HG03354 (cell line): ENCODE data around the gene ATP1B3.
"Not testable (repeated sequence)": the region's sequence is repeated elsewhere in the genome, so short reads cannot be mapped to it uniquely, and the experiment has no call there.

Source experiments
- ATAC-seq: cut with Tn5 transposase; IDR thresholded peaks from one replicate; pipeline ENCODE4 v1.9.1; 2021; ENCODE audit warnings: mild to moderate bottlenecking; ENCODE audit not compliant: unreplicated experiment, poor library complexity, severe bottlenecking

The ATP1B3 gene

GRCh38 chr3:141938011-141938500 lies 61.6 kb downstream of the ATP1B3 start:
- ATAC-seq: no peak

GRCh38 chr3:141939759-141940158 lies 63.3 kb downstream of the ATP1B3 start:
- ATAC-seq: no peak

DNA sequence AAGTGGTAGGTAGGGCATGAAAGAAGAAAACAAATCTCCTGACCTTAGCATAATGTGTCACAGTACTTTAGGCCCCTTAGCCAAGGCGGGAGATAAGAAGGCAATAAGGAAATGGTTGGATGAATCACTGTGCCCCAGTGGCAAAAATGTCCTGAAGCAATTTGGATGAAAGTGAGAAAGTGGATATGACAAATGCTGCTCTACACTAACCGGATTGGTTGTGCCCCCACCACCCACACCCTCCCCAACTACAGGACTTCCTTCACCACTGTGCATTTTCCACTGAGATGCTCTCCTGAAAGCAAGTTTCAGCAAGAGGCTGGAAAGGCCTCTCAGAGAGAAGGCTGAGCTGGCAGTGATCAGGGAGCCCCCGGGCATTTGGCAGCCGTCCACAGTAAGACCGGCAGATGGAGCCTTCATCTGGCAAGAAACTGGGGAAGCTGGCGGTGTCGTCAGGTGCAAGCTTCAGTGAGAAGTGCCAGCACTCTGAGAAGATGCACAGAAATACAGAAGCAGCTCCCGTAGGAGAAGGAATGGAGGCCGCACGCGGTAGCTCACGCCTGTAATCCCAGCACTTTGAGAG lies 63.8 kb downstream of the ATP1B3 start:
- no peak for ATAC-seq

- ATAC-seq: no peak
These were observed 64.7 kb downstream of the ATP1B3 start for GRCh38 chr3:141941093-141941492.

- no peak for ATAC-seq
These were observed 65.6 kb downstream of the ATP1B3 start for GRCh38 chr3:141942006-141942405.

GRCh38 chr3:141945726-141946485 lies 69.5 kb downstream of the ATP1B3 start:
- no peak for ATAC-seq

GRCh38 chr3:141949399-141949798 lies 73.0 kb downstream of the ATP1B3 start:
- no peak for ATAC-seq

DNA sequence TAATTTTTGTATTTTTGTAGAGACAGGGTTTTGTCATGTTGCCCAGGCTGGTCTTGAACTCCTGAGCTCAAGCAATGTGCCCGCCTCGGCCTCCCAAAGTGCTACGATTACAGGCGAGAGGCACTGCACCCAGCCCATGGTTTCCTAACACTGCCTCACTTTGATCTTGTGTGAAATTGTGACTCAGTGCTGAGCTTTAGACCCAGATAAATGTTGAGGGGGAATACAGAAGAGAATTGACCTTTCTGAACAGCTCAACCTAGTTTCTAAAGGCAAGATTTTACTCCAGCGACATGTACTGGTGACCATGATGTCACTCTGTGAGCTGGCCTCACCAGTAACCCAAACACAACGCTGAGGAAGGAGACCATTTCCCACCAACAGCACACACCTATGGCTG lies 73.5 kb downstream of the ATP1B3 start:
- no peak for ATAC-seq

- no peak for ATAC-seq
These were observed 74.4 kb downstream of the ATP1B3 start for GRCh38 chr3:141950572-141951493.

GRCh38 chr3:141952611-141953010 lies 76.2 kb downstream of the ATP1B3 start:
- no peak for ATAC-seq

DNA sequence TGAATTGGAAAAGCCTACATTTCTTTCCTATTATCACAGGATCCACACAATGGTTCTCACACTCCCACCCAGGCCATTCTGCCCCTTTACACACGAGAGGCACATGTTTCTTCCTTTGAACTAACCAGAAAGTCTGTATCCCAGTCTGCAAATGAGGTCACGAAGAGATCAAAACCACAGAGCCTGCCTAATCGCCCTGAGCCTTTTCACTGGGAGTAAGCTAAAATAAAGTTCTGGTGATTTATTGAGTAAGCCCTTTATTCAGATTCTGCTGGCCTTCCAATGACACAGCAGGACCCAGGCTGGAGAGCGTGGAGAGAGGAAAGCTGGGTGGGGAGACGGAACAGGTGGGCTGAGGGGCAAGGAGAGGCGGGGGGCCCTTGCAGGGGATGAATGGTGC lies 78.7 kb downstream of the ATP1B3 start:
- no peak for ATAC-seq

DNA sequence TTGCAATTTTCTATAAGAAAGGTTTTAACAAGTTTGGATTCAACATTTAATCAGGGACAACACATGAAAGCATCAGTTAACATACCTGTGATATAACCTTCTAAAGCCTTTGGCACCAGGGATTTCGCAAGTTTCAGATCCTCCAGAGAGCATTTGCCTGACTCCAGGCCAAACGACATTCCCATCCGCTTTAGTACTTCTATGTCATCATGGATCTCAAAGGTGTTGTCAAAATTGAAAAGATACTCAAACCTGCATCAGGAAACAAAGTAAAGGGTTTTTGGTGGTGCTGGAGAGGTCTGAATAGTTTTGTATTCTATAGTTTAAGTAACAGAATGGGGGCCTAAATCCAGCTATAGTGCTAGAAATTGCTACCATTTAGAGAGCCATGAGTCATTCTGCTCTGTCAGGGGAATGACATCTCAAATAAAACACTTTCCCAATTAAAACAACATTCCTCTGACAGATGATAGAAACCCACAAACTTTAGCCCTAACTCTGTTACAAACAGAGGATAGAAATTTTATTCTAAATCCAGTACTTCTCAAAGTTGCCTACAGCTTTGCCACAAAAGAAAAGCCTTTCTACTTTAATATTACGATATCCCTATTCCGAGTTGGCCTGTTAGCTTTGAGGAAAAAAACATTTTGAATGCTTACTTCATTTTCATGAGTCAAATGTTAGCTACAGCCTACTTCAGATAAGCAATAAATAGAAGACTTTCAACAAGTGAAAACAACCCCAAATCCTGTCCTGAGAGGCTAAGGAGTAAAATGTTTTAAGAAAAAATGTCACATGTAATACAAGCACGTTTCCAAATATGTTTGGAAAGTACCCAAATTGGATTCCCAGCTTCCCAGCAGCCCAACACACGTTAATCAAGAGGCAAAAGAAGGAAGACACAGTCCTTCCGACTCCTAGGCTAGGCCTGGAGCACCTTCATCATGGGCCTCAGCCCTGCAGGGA lies 83.4 kb downstream of the ATP1B3 start:
- ATAC-seq: no peak

GRCh38 chr3:141960731-141961130 lies 84.3 kb downstream of the ATP1B3 start:
- ATAC-seq: no peak

DNA sequence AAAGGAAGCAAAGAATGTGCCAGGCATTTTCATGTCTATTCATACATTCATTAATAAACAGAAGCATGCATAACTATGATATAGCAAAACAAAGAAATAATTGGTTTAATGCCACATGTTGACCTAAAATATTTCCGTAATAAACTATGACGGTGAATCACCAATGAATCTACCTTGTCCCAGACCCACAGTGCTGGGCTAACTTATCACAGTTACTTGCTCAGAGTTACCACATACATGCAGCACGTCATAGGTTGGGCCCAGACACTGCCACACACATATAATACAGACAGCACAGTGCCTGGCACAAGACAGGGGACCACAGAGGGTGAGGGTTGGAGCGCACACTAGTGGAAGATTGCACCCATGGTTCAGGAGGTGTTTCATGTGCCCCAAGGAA lies 86.9 kb downstream of the ATP1B3 start:
- no peak for ATAC-seq

DNA sequence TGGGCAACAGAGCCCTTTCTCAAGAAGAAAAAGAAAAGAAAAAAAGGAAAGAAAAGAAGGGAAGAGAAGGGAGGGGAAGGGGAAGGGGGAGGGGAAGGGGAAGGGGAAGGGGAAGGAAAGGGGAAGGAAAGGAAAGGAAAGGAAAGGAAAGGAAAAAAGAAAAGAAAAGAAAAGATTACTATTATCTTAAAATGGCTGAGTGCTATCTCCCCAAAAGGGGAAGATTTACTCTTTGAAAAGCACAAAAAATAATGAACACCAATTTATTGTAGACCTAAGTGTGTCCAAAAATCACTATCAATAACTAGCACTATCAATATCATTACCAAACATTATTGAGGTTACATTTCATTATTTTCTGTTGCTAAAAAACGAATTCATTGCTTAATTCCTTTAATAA lies 89.0 kb downstream of the ATP1B3 start:
- ATAC-seq: no peak

- ATAC-seq: no peak
These were observed 93.3 kb downstream of the ATP1B3 start for GRCh38 chr3:141969711-141970110.

DNA sequence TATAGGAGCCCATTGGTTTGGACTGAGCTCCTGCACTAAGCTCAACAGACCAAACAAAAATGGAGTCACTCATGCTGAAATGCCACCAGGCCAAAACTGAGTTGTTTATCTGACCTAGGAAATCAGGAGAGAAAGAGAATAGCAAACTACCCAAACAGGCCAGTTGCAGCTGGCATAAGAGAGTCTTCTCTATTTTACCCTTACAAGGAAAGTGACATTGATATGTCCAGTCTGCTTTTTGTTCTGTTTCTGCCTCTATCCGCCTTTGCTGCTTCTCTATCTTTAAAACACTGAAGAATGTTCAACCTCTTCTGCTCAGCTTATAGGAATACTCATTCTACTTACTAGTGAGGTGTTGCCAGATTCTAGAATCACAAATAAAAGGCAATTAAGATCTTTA lies 95.1 kb downstream of the ATP1B3 start:
- ATAC-seq: no peak

DNA sequence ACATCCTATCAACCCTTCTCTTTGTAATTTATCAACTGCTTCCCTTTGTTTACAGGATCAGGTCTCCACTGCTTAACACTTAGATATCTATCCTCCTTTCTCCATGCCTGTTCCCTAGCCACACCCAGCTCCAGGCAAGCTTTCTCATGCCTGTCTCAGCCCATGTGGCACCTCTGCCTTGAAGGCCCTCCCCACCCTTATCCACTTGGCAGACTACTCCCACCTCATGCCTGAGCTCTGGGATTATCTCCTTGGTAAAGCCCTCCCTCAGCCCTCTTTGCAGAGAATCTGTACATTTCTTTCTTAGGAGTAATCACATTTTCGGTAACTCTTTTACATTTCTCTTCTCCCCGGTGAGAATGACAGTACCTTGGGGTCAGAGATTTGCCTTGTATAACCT lies 96.0 kb downstream of the ATP1B3 start:
- ATAC-seq: no peak

GRCh38 chr3:141974777-141975176 lies 98.3 kb downstream of the ATP1B3 start:
- not testable (repeated sequence) for ATAC-seq
